IMR-90 (cell line): Measurements from ENCODE around the gene RTF1. TPM values are rescaled to one million over a fixed set of nuclear protein-coding genes. Genes with fewer than 3 reads are reported as not detected.

Experiments
- ATAC-seq: fragments of 200-7000 bp; cut with Tn5 transposase; 2 replicates; pipeline ENCODE4 v1.9.1; 2020; ENCODE audit warnings: low read depth, mild to moderate bottlenecking, moderate library complexity
- BruUV-seq: library from RNA; stranded (reverse); fragments of 400-500 nt; replicated peaks from 2 replicates; lab custom pipeline; 2021; lab: Mats Ljungman, UMichigan
- CTCF ChIA-PET: fragments of 300-600 bp; formaldehyde crosslinking; extraction: SDS; loops from one replicate; lab custom pipeline; 2021; ENCODE audit warnings: antibody characterized with exemption; lab: Yijun Ruan, JAX
- POLR2A ChIA-PET: fragments of 300-600 bp; sonication (Branson Sonifier 250); formaldehyde crosslinking; loops from one replicate; lab custom pipeline; 2022; ENCODE audit warnings: antibody characterized with exemption; ENCODE audit not compliant: unreplicated experiment; lab: Charles Lee
- DNase-seq: peaks from one replicate; pipeline ENCODE4 v3.0.0; 2013
- H2AFZ ChIP-seq: replicated peaks from 2 replicates; pipeline ENCODE3; 2013; ENCODE audit warnings: low read length, mild to moderate bottlenecking; ENCODE audit not compliant: poor library complexity
- H2AK5ac ChIP-seq: 2 replicates; pipeline ENCODE4 v1.6.1; 2013; ENCODE audit warnings: low read depth, low read length, inconsistent platforms
- H2AK9ac ChIP-seq: replicated peaks from 2 replicates; pipeline ENCODE3; 2013; ENCODE audit warnings: mild to moderate bottlenecking, low read depth, low read length, moderate library complexity; ENCODE audit not compliant: poor library complexity
- H2BK120ac ChIP-seq: 2 replicates; pipeline ENCODE4 v1.6.1; 2013; ENCODE audit warnings: low read depth, low read length, inconsistent platforms
- H2BK15ac ChIP-seq: 3 replicates; pipeline ENCODE4 v1.6.1; 2013; ENCODE audit warnings: low read depth, low read length, inconsistent platforms
- H2BK20ac ChIP-seq: 2 replicates; pipeline ENCODE4 v1.6.1; 2013; ENCODE audit warnings: low read depth, mild to moderate bottlenecking, inconsistent platforms, low read length, moderate library complexity
- H2BK5ac ChIP-seq: 2 replicates; pipeline ENCODE4 v1.6.1; 2013; ENCODE audit warnings: mild to moderate bottlenecking, low read depth, low read length, inconsistent platforms; ENCODE audit not compliant: poor library complexity, severe bottlenecking
- H3K14ac ChIP-seq: replicated peaks from 2 replicates; pipeline ENCODE4 v1.6.1; 2013; ENCODE audit warnings: low read depth, low read length, inconsistent platforms
- H3K18ac ChIP-seq: 2 replicates; pipeline ENCODE4 v1.6.1; 2013; ENCODE audit warnings: low read depth, low read length, control low read depth
- H3K23ac ChIP-seq: 2 replicates; pipeline ENCODE4 v1.6.1; 2013; ENCODE audit warnings: low read depth, low read length, inconsistent platforms
- H3K27ac ChIP-seq: 2 replicates; pipeline ENCODE4 v1.5.1; 2013; ENCODE audit warnings: mild to moderate bottlenecking, control low read depth, low read length; ENCODE audit not compliant: insufficient read depth
- H3K27me3 ChIP-seq: 2 replicates; pipeline ENCODE4 v1.6.1; 2013; ENCODE audit warnings: low read length; ENCODE audit not compliant: control insufficient read depth, insufficient read depth
- H3K36me3 ChIP-seq: 2 replicates; pipeline ENCODE4 v1.6.1; 2013; ENCODE audit warnings: low read length, mixed read lengths; ENCODE audit not compliant: control insufficient read depth, insufficient read depth
- H3K4ac ChIP-seq: 2 replicates; pipeline ENCODE4 v1.6.1; 2013; ENCODE audit warnings: low read depth, low read length, inconsistent platforms
- H3K4me1 ChIP-seq: 2 replicates; pipeline ENCODE4 v1.6.1; 2013; ENCODE audit warnings: low read length, mixed read lengths; ENCODE audit not compliant: control insufficient read depth, insufficient read depth
- H3K4me2 ChIP-seq: 2 replicates; pipeline ENCODE4 v1.6.1; 2013; ENCODE audit warnings: low read depth, mild to moderate bottlenecking, control low read depth, low read length, moderate library complexity
- H3K4me3 ChIP-seq: 2 replicates; pipeline ENCODE4 v1.5.1; 2013; ENCODE audit warnings: low read depth, mild to moderate bottlenecking, control low read depth, low read length, moderate library complexity; ENCODE audit not compliant: insufficient read depth
- H3K56ac ChIP-seq: 2 replicates; pipeline ENCODE4 v1.6.1; 2013; ENCODE audit warnings: low read length, inconsistent platforms; ENCODE audit not compliant: insufficient read depth; ENCODE audit errors: extremely low read depth
- H3K79me1 ChIP-seq, 2 experiments: 2 replicates each; pipeline ENCODE4 v1.6.1; 2013; ENCODE audit warnings: low read length in 2 of 2, inconsistent platforms in 1 of 2, low read depth in 1 of 2
- H3K9ac ChIP-seq: 2 replicates; pipeline ENCODE4 v1.6.1; 2013; ENCODE audit warnings: low read depth, low read length, control low read depth
- H3K9me1 ChIP-seq: 2 replicates; pipeline ENCODE4 v1.6.1; 2013; ENCODE audit warnings: low read length, inconsistent platforms; ENCODE audit not compliant: insufficient read depth
- H3K9me3 ChIP-seq: 2 replicates; pipeline ENCODE4 v1.6.1; 2013; ENCODE audit warnings: low read length; ENCODE audit not compliant: control insufficient read depth, insufficient read depth
- H4K20me1 ChIP-seq: 2 replicates; pipeline ENCODE4 v1.6.1; 2013; ENCODE audit warnings: low read length, inconsistent platforms; ENCODE audit not compliant: insufficient read depth
- H4K5ac ChIP-seq: 2 replicates; pipeline ENCODE4 v1.6.1; 2013; ENCODE audit warnings: mild to moderate bottlenecking, low read depth, low read length, control low read depth
- H4K8ac ChIP-seq, 2 experiments: 2 replicates each; pipeline ENCODE4 v1.6.1; 2013; ENCODE audit warnings: low read depth in 2 of 2, low read length in 2 of 2, control low read depth in 1 of 2, inconsistent platforms in 1 of 2
- H4K91ac ChIP-seq: 2 replicates; pipeline ENCODE4 v1.6.1; 2013; ENCODE audit warnings: low read depth, low read length, inconsistent platforms; ENCODE audit not compliant: insufficient read depth
- BHLHE40 ChIP-seq: fragments of 150-350 bp; IDR thresholded peaks from 2 replicates; pipeline ENCODE4 v1.6.1; 2016; ENCODE audit warnings: mild to moderate bottlenecking, low read depth, low read length
- CEBPB ChIP-seq: IDR thresholded peaks from 2 replicates; pipeline ENCODE4 v1.6.1; 2012; ENCODE audit warnings: low read depth, low read length, improper control_type of control experiment
- CHD1 ChIP-seq: IDR thresholded peaks from 2 replicates; pipeline ENCODE4 v1.6.1; 2012; ENCODE audit warnings: low read depth, low read length, improper control_type of control experiment
- ELK1 ChIP-seq: fragments of 150-350 bp; IDR thresholded peaks from 2 replicates; pipeline ENCODE4 v1.6.1; 2016; ENCODE audit warnings: low read depth, mild to moderate bottlenecking, low read length, moderate library complexity, borderline replicate concordance
- FOS ChIP-seq: fragments of 150-350 bp; IDR thresholded peaks from 2 replicates; pipeline ENCODE4 v1.6.1; 2016; ENCODE audit warnings: low read depth, low read length
- MAFK ChIP-seq: IDR thresholded peaks from 2 replicates; pipeline ENCODE4 v1.6.1; 2012; ENCODE audit warnings: low read depth, low read length, improper control_type of control experiment
- MXI1 ChIP-seq: IDR thresholded peaks from 2 replicates; pipeline ENCODE4 v1.6.1; 2012; ENCODE audit warnings: low read depth, mild to moderate bottlenecking, low read length, moderate library complexity, borderline replicate concordance
- RAD21 ChIP-seq: IDR thresholded peaks from 2 replicates; pipeline ENCODE4 v1.6.1; 2012; ENCODE audit warnings: low read length, improper control_type of control experiment
- RCOR1 ChIP-seq: IDR thresholded peaks from 2 replicates; pipeline ENCODE4 v1.6.1; 2012; ENCODE audit warnings: mild to moderate bottlenecking, low read length, improper control_type of control experiment; ENCODE audit not compliant: insufficient replicate concordance
- RFX5 ChIP-seq: IDR thresholded peaks from 2 replicates; pipeline ENCODE4 v1.8.0; 2012; ENCODE audit warnings: low read depth, mild to moderate bottlenecking, low read length, moderate library complexity
- SMC3 ChIP-seq: fragments of 150-350 bp; IDR thresholded peaks from 2 replicates; pipeline ENCODE4 v1.6.1; 2016; ENCODE audit warnings: low read depth, mild to moderate bottlenecking, antibody characterized with exemption, low read length, moderate library complexity
- WGBS, 2 experiments: methylation state at CpG; one replicate each; pipeline versions ENCODE4 v1.1.5 to v1.1.7; 2013; ENCODE audit warnings: missing lambda C conversion rate in 2 of 2; ENCODE audit not compliant: insufficient read length in 1 of 2; ENCODE audit errors: extremely low coverage in 2 of 2; 5-methylcytosine and 5-hydroxymethylcytosine counted together
- dilution Hi-C: fragments of 300-500 bp; cut with HindIII; formaldehyde crosslinking; loops from one replicate; pipeline ENCODE4 v1.14.3; 2018; ENCODE audit warnings: low sequenced_read_pairs; ENCODE audit not compliant: unreplicated experiment
- in situ Hi-C: fragments of 300-500 bp; cut with MboI; formaldehyde crosslinking; loops from 3 replicates; pipeline ENCODE4 v1.14.3; 2019; ENCODE audit warnings: low sequenced_read_pairs, inconsistent platforms, mixed read lengths
- intact Hi-C: fragments of 100-400 bp; cut with micrococcal nuclease; formaldehyde crosslinking; loops from 2 replicates; pipeline ENCODE4 v1.10.0; 2022
- polyA plus RNA-seq, 3 experiments: library from polyadenylated mRNA; depleted of rRNA; stranded (reverse); fragments of >200 nt; gene quantifications; 2 replicates each; pipeline ENCODE4 v1.2.3, GENCODE V29; 2012; ENCODE audit warnings: low replicate concordance in 1 of 3
- total RNA-seq: library from RNA; depleted of rRNA; stranded (reverse); fragments of >200 nt; gene quantifications from 2 replicates; pipeline ENCODE4 v1.2.3, GENCODE V29; 2012
- TF ChIP-seq, protein P1 (sequence below): fragments of 150-350 bp; IDR thresholded peaks from 2 replicates; pipeline ENCODE4 v1.6.1; 2017; ENCODE audit warnings: mild to moderate bottlenecking, antibody characterized with exemption, low read length, low read depth

The RTF1 gene
- total and polyA plus RNA-seq, 2 of the 4 experiments (the other 2 are of a cell fraction) = 15.1 to 24.3 TPM

DNA sequence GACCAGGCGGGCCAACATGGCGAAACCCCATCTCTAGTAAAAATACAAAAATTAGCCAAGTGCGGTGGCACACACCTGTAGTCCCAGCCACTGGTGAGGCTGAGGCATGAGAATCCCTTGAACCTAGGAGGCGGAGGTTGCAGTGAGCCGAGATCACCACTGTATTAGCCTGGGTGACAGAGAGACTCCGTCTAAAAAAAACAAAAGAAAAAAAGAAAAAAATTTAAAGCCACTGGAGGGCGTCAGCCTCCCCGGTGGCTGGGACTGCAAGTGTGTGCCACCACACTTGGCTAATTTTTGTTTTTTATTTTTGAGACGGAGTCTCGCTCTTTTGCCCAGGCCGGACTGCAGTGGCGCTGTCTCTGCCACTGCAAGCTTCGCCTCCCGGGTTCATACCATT, 7.9 kb downstream of the RTF1 start:
- Histone ChIP-seq H2AK9ac (no peak overlapping the region), H3K79me1 (peaks cover 17 to 75% of the 10 kb centered on the region in 2 experiments), H4K5ac (no peak overlapping the region), H3K27ac (no peak overlapping the region), H3K23ac (no peak overlapping the region), H4K91ac (no peak overlapping the region), H4K20me1 (peaks cover 73% of the 10 kb centered on the region), H2BK120ac (no peak overlapping the region), H2BK15ac (no peak overlapping the region), H3K9me3 (no peaks in the 10 kb centered on the region), H3K14ac (no peak overlapping the region), H2AK5ac (no peak overlapping the region), H4K8ac (no peak overlapping the region), H3K18ac (no peak overlapping the region), H3K36me3 (no peaks in the 10 kb centered on the region), H3K4ac (no peak overlapping the region), H3K56ac (no peak overlapping the region), H3K4me2 (no peak overlapping the region), H2BK20ac (no peak overlapping the region), H3K4me3 (no peak overlapping the region), H3K9me1 (peaks cover 11% of the 10 kb centered on the region), H2AFZ (no peak overlapping the region), H3K9ac (no peak overlapping the region), H3K4me1 (0 out of 2 replicates have a peak, but pooled peaks cover 4% of the 10 kb centered on the region), H2BK5ac (no peak overlapping the region), H3K27me3 (no peaks in the 10 kb centered on the region)
- intact Hi-C loops = no loop called here
- ATAC-seq (no peak), DNase-seq (no peak)
- ChIA-PET CTCF (no interaction called here), POLR2A (no interaction called here)
- dilution Hi-C loops = no loop called here
- BruUV-seq = no TSS peak
- WGBS, 2 experiments = 98% methylated on average over 7 of the region's 14 CpGs; no CpG with 5 or more reads in 1 of the 2 experiments
- in situ Hi-C loops = no loop called here
- TF ChIP-seq SMC3 (no peak), MXI1 (no peak), RCOR1 (no peak), MAFK (no peak), RFX5 (no peak), BHLHE40 (no peak), RAD21 (no peak), FOS (no peak), ELK1 (no peak), CHD1 (no peak), CEBPB (no peak)
- TF ChIP-seq, protein P1, sequence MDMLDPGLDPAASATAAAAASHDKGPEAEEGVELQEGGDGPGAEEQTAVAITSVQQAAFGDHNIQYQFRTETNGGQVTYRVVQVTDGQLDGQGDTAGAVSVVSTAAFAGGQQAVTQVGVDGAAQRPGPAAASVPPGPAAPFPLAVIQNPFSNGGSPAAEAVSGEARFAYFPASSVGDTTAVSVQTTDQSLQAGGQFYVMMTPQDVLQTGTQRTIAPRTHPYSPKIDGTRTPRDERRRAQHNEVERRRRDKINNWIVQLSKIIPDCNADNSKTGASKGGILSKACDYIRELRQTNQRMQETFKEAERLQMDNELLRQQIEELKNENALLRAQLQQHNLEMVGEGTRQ = no peak
